ENCODE results near the gene FGF7. TPM values are rescaled to one million over a fixed set of nuclear protein-coding genes. Genes with fewer than 3 reads are reported as not detected.

The FGF7 gene
- total and polyA plus RNA-seq, 9 of the 15 experiments (the other 6 are each of a cell fraction or from before 2014, with no cell fraction given) = not detected

DNA sequence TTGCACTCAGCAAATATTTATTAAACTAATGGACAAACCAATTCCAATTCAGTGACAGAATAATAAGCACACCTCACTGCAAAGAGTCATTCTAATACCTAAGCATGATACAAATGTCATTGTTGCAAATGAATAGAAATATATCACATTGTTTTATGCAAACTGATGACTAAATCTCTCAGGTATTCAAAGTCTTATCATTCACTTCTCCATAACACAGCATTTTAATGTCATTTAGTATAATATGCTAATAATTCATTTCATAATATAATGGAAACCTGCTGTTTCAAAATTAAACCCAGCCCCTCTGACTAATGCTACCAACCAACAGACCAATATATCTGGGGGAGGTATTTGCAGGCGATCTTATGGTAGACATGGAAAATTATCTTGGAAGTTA is 71.8 kb downstream of the FGF7 start:
- BruUV-seq (replicated peaks) = no TSS peak
- Histone ChIP-seq H3K4me2 (ENCODE audit: insufficient read depth, low read length) (no peak overlapping the region), H2AFZ (ENCODE audit: low read depth, low read length) (no peak overlapping the region), H3K36me3 (ENCODE audit: control insufficient read depth, insufficient read depth, low read length) (no peaks in the 10 kb centered on the region), H3K9ac (ENCODE audit: insufficient read depth in 1 of 2, low read depth in 2 of 2, low read length in 2 of 2) (no peak overlapping the region), H3K9me3 (replicated peaks; ENCODE audit: control insufficient read depth, insufficient read depth, low read depth, low read length) (no peaks in the 10 kb centered on the region), H3K79me2 (ENCODE audit: control insufficient read depth, insufficient read depth, low read length) (no peaks in the 10 kb centered on the region), H3K9me1 (ENCODE audit: control insufficient read depth, insufficient read depth, low read length) (no peaks in the 10 kb centered on the region), H4K20me1 (replicated peaks; ENCODE audit: control insufficient read depth, insufficient read depth, low read length) (no peaks in the 10 kb centered on the region), H3K4me3 (no peak overlapping the region), H3K27ac (ENCODE audit: extremely low read depth, low read depth, low read length) (no peak overlapping the region), H3K4me1 (replicated peaks in 1 of 2; ENCODE audit: control insufficient read depth in 2 of 2, insufficient read depth in 2 of 2, low read length in 2 of 2) (no peaks in the 10 kb centered on the region), H3K27me3 (ENCODE audit: control insufficient read depth in 2 of 2, insufficient read depth in 2 of 2, low read length in 2 of 2) (no peaks in the 10 kb centered on the region)
- WGBS (ENCODE audit: insufficient coverage, low coverage, missing lambda C conversion rate) = 0% methylated on average over 1 of the region's 1 CpG
- in situ Hi-C loops (cut with MboI) = no loop called here
- POLR2A ChIA-PET = no interaction called here
- DNase-seq (ENCODE audit: extremely low read depth in 1 of 4, low spot score in 3 of 4) (no peak), FAIRE-seq (no peak), ATAC-seq (no peak)
- intact Hi-C loops (cut with micrococcal nuclease) = no loop called here
- CTCF ChIA-PET (ENCODE audit: low intra/inter-chr PET ratio) = no interaction called here
- TF ChIP-seq YY1 (IDR thresholded peaks at IDR 0.05; ENCODE audit: borderline replicate concordance in 1 of 3, control insufficient read depth in 1 of 3, extremely low read depth in 1 of 3, insufficient read depth in 3 of 3, insufficient read length in 1 of 3, insufficient replicate concordance in 2 of 3, low read depth in 1 of 3, low read length in 2 of 3) = no peak
- TF ChIP-seq ZFP36 (IDR thresholded peaks at IDR 0.05; ENCODE audit: low read depth, low read length, partially characterized antibody) = no peak
- no peak for TF ChIP-seq TARDBP (IDR thresholded peaks at IDR 0.05)
- TF ChIP-seq NEUROD1 (IDR thresholded peaks at IDR 0.05; ENCODE audit: borderline replicate concordance, low read depth, low read length, partially characterized antibody) = no peak
- TF ChIP-seq, protein P1, sequence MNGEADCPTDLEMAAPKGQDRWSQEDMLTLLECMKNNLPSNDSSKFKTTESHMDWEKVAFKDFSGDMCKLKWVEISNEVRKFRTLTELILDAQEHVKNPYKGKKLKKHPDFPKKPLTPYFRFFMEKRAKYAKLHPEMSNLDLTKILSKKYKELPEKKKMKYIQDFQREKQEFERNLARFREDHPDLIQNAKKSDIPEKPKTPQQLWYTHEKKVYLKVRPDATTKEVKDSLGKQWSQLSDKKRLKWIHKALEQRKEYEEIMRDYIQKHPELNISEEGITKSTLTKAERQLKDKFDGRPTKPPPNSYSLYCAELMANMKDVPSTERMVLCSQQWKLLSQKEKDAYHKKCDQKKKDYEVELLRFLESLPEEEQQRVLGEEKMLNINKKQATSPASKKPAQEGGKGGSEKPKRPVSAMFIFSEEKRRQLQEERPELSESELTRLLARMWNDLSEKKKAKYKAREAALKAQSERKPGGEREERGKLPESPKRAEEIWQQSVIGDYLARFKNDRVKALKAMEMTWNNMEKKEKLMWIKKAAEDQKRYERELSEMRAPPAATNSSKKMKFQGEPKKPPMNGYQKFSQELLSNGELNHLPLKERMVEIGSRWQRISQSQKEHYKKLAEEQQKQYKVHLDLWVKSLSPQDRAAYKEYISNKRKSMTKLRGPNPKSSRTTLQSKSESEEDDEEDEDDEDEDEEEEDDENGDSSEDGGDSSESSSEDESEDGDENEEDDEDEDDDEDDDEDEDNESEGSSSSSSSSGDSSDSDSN (IDR thresholded peaks at IDR 0.05; ENCODE audit: borderline replicate concordance in 1 of 2, low read depth in 2 of 2, low read length in 2 of 2) = no peak
- no peak for TF ChIP-seq ADNP (tag; IDR thresholded peaks at IDR 0.05)
- no peak for TF ChIP-seq HSF4 (CRISPR knock-in tag; IDR thresholded peaks at IDR 0.05; ENCODE audit: borderline replicate concordance)
- no peak for TF ChIP-seq ZNF830 (CRISPR knock-in tag; IDR thresholded peaks at IDR 0.05)
- no peak for TF ChIP-seq CSDE1 (IDR thresholded peaks at IDR 0.05)
- TF ChIP-seq, protein P2, sequence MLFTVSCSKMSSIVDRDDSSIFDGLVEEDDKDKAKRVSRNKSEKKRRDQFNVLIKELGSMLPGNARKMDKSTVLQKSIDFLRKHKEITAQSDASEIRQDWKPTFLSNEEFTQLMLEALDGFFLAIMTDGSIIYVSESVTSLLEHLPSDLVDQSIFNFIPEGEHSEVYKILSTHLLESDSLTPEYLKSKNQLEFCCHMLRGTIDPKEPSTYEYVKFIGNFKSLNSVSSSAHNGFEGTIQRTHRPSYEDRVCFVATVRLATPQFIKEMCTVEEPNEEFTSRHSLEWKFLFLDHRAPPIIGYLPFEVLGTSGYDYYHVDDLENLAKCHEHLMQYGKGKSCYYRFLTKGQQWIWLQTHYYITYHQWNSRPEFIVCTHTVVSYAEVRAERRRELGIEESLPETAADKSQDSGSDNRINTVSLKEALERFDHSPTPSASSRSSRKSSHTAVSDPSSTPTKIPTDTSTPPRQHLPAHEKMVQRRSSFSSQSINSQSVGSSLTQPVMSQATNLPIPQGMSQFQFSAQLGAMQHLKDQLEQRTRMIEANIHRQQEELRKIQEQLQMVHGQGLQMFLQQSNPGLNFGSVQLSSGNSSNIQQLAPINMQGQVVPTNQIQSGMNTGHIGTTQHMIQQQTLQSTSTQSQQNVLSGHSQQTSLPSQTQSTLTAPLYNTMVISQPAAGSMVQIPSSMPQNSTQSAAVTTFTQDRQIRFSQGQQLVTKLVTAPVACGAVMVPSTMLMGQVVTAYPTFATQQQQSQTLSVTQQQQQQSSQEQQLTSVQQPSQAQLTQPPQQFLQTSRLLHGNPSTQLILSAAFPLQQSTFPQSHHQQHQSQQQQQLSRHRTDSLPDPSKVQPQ (CRISPR knock-in tag; IDR thresholded peaks at IDR 0.05; ENCODE audit: borderline replicate concordance) = no peak
- TF ChIP-seq, protein P3, sequence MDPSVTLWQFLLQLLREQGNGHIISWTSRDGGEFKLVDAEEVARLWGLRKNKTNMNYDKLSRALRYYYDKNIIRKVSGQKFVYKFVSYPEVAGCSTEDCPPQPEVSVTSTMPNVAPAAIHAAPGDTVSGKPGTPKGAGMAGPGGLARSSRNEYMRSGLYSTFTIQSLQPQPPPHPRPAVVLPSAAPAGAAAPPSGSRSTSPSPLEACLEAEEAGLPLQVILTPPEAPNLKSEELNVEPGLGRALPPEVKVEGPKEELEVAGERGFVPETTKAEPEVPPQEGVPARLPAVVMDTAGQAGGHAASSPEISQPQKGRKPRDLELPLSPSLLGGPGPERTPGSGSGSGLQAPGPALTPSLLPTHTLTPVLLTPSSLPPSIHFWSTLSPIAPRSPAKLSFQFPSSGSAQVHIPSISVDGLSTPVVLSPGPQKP (CRISPR knock-in tag; IDR thresholded peaks at IDR 0.05) = no peak
- TF ChIP-seq, protein P4, sequence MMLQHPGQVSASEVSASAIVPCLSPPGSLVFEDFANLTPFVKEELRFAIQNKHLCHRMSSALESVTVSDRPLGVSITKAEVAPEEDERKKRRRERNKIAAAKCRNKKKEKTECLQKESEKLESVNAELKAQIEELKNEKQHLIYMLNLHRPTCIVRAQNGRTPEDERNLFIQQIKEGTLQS (IDR thresholded peaks at IDR 0.05) = no peak
- TF ChIP-seq, protein P4 (CRISPR knock-in tag; conservative IDR thresholded peaks at IDR 0.05) = no peak
